ENCODE measurements around the gene ROR1.
"Not testable (repeated sequence)": the region's sequence is repeated elsewhere in the genome, so short reads cannot be mapped to it uniquely, and the experiment has no call there.

DNA sequence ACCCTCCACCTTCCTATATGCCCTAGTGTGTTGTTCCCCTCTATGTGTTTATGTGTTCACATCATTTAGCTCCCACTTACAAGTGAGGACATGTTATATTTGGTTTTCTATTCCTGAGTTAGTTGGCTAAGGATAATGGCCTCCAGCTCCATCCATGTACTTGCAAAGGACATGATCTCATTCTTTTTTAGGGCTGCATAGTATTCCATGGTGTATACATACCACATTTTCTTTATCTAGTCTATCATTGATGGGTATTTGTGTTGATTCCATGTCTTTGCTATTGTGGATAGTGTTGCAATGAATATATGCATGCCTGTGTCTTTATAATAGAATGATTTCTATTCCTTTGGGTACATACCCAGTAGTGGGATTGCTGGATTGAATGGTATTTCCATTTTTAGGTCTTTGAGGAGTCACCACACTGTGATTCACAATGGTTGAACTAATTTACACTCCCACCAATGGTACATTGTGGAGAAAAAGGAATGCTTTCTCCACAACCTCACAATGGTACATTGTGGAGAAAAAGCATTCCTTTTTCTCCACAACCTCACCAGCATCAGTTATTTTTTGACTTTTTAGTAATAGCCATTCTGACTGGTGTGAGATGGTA is 52.5 kb downstream of the ROR1 start:
- not testable (repeated sequence) for TF ChIP-seq EZH2 (IDR thresholded peaks at IDR 0.05); POLR2AphosphoS5 (IDR thresholded peaks at IDR 0.05; ENCODE audit: borderline replicate concordance, low read depth, low read length)

All from SK-N-MC (cell line).